ENCODE results near the gene MBP.

- TF ChIP-seq EZH2 (IDR thresholded peaks at IDR 0.05), result no peak
- TF ChIP-seq POLR2AphosphoS5 (IDR thresholded peaks at IDR 0.05; ENCODE audit: borderline replicate concordance, low read depth, low read length), result no peak
Observed at GRCh38 chr18:77058290-77058835, 74.2 kb downstream of the MBP start.
